ENCODE data around the gene PAK6.

PAK6 gene

DNA sequence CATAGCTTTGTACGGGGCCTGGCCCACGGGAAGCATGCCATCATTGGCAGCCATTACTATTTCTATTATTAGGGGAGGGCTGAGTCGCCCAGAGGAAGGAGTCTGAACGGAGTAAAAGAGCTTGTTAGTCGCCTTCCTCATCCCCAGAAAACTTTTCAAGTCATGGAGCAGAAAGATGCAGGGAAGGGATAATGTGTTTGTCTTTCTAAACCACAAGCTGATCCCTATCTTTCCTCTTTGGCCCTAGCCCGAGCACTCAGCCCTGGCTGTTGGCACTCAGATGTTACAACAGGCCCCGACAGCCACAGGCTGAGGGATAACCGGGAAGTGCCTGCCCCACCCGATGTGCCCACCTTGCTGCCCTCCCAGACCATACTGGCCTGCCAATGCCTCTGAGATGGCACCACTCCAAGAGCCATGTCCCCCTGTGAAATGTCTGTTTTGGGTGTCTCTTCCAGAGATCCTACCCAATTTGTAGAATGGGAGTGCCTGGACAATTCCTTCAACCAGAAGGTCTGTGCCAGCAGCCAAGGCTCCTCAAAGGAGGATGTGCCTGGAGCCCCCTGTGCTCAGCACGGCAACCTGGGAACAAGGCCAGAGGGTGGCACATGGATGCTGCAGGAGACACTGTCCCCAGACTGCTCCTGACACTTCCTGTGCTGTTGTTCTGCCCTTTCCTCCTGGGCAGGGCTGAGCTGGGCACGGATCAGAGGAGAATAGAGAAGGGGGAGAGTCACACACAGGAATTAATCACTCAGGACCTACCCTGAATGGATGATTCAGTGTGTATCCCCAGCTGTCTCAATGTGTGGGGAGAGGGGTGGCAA is 10.8 kb downstream of the PAK6 start:
- peaks cover 2% of the 10 kb centered on the region for H3K27me3 ChIP-seq (ENCODE audit: insufficient read depth, low read length, poor library complexity)
- DNase-seq, result no peak
- H3K4me3 ChIP-seq (ENCODE audit: low read depth in 1 of 2, low read length in 2 of 2), result no peak overlapping the region
- TF ChIP-seq, protein P1, sequence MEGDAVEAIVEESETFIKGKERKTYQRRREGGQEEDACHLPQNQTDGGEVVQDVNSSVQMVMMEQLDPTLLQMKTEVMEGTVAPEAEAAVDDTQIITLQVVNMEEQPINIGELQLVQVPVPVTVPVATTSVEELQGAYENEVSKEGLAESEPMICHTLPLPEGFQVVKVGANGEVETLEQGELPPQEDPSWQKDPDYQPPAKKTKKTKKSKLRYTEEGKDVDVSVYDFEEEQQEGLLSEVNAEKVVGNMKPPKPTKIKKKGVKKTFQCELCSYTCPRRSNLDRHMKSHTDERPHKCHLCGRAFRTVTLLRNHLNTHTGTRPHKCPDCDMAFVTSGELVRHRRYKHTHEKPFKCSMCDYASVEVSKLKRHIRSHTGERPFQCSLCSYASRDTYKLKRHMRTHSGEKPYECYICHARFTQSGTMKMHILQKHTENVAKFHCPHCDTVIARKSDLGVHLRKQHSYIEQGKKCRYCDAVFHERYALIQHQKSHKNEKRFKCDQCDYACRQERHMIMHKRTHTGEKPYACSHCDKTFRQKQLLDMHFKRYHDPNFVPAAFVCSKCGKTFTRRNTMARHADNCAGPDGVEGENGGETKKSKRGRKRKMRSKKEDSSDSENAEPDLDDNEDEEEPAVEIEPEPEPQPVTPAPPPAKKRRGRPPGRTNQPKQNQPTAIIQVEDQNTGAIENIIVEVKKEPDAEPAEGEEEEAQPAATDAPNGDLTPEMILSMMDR (IDR thresholded peaks at IDR 0.05; ENCODE audit: borderline replicate concordance, extremely low read depth, low read length, poor library complexity, severe bottlenecking), result no peak
- no peak for TF ChIP-seq EZH2 (IDR thresholded peaks at IDR 0.05; ENCODE audit: borderline replicate concordance, low read depth, low read length, severe bottlenecking)
- no peak overlapping the region for H3K27ac ChIP-seq (ENCODE audit: low read length)
- no peak overlapping the region for H3K4me2 ChIP-seq (ENCODE audit: insufficient read depth, low read length)
- no peaks in the 10 kb centered on the region for H3K79me2 ChIP-seq (ENCODE audit: insufficient read depth, low read length)
- H2AFZ ChIP-seq (ENCODE audit: low read depth, low read length), result no peak overlapping the region
- H4K20me1 ChIP-seq (ENCODE audit: insufficient read depth, low read length), result no peaks in the 10 kb centered on the region
- no peak for ATAC-seq (ENCODE audit: insufficient read depth, low read depth)
- H3K36me3 ChIP-seq (ENCODE audit: insufficient read depth, low read length), result no peaks in the 10 kb centered on the region
- no peaks in the 10 kb centered on the region for H3K9me3 ChIP-seq (ENCODE audit: insufficient read depth, low read length, severe bottlenecking)
- H3K9ac ChIP-seq (ENCODE audit: low read depth, low read length), result no peak overlapping the region
- H3K4me1 ChIP-seq (ENCODE audit: insufficient read depth, low read length), result no peaks in the 10 kb centered on the region

DNA sequence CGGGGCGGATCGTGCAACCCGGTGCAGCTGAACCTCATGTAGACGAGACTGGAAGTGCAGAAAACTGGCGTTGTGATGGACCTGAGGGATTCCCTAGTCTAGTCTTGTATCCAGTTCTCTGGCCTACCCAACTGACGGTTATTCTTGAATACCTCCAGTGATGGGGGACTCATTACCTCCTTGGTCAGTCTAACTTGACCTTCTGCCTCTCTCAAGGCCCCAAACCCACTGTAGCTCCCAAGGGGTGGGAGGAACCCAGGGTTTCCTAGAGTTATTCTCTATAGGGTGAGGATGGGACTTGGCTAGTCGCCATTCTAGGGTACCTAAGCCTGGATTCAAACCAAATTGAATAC is 11.4 kb downstream of the PAK6 start:
- no peaks in the 10 kb centered on the region for H3K4me1 ChIP-seq (ENCODE audit: insufficient read depth, low read length)

DNA sequence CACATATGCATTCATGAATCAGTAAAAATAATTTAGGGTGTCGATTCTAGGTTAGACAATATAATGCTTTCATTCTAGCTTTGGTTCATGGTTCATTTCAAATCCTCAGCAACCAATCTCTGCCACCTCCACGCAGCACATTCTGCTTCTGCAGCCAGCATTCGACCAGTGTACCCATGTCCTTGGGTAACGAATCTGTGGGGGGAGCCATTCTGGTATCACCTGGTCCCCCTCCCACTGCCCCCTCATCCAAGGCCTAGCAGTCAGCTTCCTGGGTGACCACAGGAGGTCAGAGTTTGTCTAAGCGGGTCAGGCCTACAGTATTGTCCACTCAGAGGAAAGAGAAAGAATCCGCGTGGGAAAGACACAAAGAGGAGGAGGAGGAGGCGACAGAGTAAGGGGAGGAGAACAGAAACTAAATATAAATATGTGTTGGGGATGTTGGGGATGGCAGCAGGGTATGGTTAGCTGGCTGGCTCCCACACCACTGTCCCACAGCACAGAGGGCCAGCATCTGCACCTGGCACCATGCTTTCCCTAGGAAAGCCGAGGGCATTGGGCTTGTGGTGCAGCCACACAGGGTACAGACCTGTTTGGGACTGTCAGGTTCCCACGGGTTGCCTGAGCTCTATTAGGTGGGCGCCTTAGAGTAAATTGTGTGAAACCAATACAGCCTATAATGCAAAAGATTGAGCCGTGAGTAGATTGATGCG is 12.1 kb downstream of the PAK6 start:
- Histone ChIP-seq H3K4me2 (ENCODE audit: insufficient read depth, low read length) (no peak overlapping the region), H3K79me2 (ENCODE audit: insufficient read depth, low read length) (no peaks in the 10 kb centered on the region), H3K36me3 (ENCODE audit: insufficient read depth, low read length) (no peaks in the 10 kb centered on the region), H3K4me1 (ENCODE audit: insufficient read depth, low read length) (no peaks in the 10 kb centered on the region), H3K27me3 (ENCODE audit: insufficient read depth, low read length, poor library complexity) (peaks cover 2% of the 10 kb centered on the region), H3K27ac (ENCODE audit: low read length) (no peak overlapping the region), H4K20me1 (ENCODE audit: insufficient read depth, low read length) (no peaks in the 10 kb centered on the region), H3K9me3 (ENCODE audit: insufficient read depth, low read length, severe bottlenecking) (no peaks in the 10 kb centered on the region), H3K9ac (ENCODE audit: low read depth, low read length) (no peak overlapping the region), H3K4me3 (ENCODE audit: low read depth in 1 of 2, low read length in 2 of 2) (no peak overlapping the region), H2AFZ (ENCODE audit: low read depth, low read length) (no peak overlapping the region)
- DNase-seq (no peak), ATAC-seq (ENCODE audit: insufficient read depth, low read depth) (no peak)
- no peak for TF ChIP-seq EZH2 (IDR thresholded peaks at IDR 0.05; ENCODE audit: borderline replicate concordance, low read depth, low read length, severe bottlenecking)
- TF ChIP-seq, protein P1 (IDR thresholded peaks at IDR 0.05; ENCODE audit: borderline replicate concordance, extremely low read depth, low read length, poor library complexity, severe bottlenecking), result no peak

More for the DNA sequence above, 11.4 kb downstream of the PAK6 start:
- no peak for DNase-seq
- Histone ChIP-seq H3K4me3 (ENCODE audit: low read depth in 1 of 2, low read length in 2 of 2) (no peak overlapping the region), H2AFZ (ENCODE audit: low read depth, low read length) (no peak overlapping the region), H3K79me2 (ENCODE audit: insufficient read depth, low read length) (no peaks in the 10 kb centered on the region), H3K4me2 (ENCODE audit: insufficient read depth, low read length) (no peak overlapping the region), H3K9ac (ENCODE audit: low read depth, low read length) (no peak overlapping the region), H3K27ac (ENCODE audit: low read length) (no peak overlapping the region), H3K9me3 (ENCODE audit: insufficient read depth, low read length, severe bottlenecking) (no peaks in the 10 kb centered on the region), H3K27me3 (ENCODE audit: insufficient read depth, low read length, poor library complexity) (peaks cover 2% of the 10 kb centered on the region), H4K20me1 (ENCODE audit: insufficient read depth, low read length) (no peaks in the 10 kb centered on the region), H3K36me3 (ENCODE audit: insufficient read depth, low read length) (no peaks in the 10 kb centered on the region)
- ATAC-seq (ENCODE audit: insufficient read depth, low read depth), result no peak
- no peak for TF ChIP-seq EZH2 (IDR thresholded peaks at IDR 0.05; ENCODE audit: borderline replicate concordance, low read depth, low read length, severe bottlenecking)
- TF ChIP-seq, protein P1 (IDR thresholded peaks at IDR 0.05; ENCODE audit: borderline replicate concordance, extremely low read depth, low read length, poor library complexity, severe bottlenecking), result no peak

Measured in DND-41 (cell line).